ENCODE data around the gene MDM1. TPM values are rescaled to one million over a fixed set of nuclear protein-coding genes. Genes with fewer than 3 reads are reported as not detected.

Gene MDM1
- total and polyA plus RNA-seq, 2 of the 13 experiments (the other 11 are each of a cell fraction or from before 2014, with no cell fraction given) = 4.6 to 15.2 TPM

GRCh38 chr12:68364328-68364727 lies 32.2 kb upstream of the MDM1 start:
- no TSS peak for BruUV-seq (replicated peaks)
- ChIA-PET CTCF (ENCODE audit: low intra/inter-chr PET ratio, low total read pairs) (no interaction called here), POLR2A (interaction anchor here (1.3 kb wide), 1 partner anchor 246 kb away, joined by 4 read pairs; the partner anchor contains the start of gene RAP1B)
- intact Hi-C loops (cut with micrococcal nuclease; ENCODE audit: unreplicated experiment) = loop anchor here (2.0 kb wide), 1 partner anchor 32 kb away; the partner anchor contains the start of gene MDM1
- Histone ChIP-seq H3K9ac (ENCODE audit: insufficient read depth, low read depth, low read length) (no peak overlapping the region; the same call in 1 of the 2 replicates), H3K36me3 (replicated peaks in 1 of 2; ENCODE audit: control insufficient read depth in 1 of 2, insufficient read depth in 2 of 2, low read length in 2 of 2) (no peaks in the 10 kb centered on the region), H3K9me3 (ENCODE audit: low read length) (no peaks in the 10 kb centered on the region), H4K20me1 (ENCODE audit: insufficient read depth, low read length) (no peaks in the 10 kb centered on the region), H3K4me1 (ENCODE audit: insufficient read depth, low read length) (peaks cover 13% of the 10 kb centered on the region; the same call in 1 of the 2 replicates), H3K79me2 (ENCODE audit: insufficient read depth, low read length) (no peaks in the 10 kb centered on the region), H3K27ac (ENCODE audit: extremely low read length, insufficient read depth, low read length) (peak overlapping the region; percentile 57), H3K4me2 (ENCODE audit: low read depth, low read length) (peak overlapping the region; percentile 91), H3K27me3 (ENCODE audit: control insufficient read depth in 1 of 2, insufficient read depth in 2 of 2, low read length in 2 of 2) (no peaks in the 10 kb centered on the region; a peak in 1 of 5 replicates), H3K4me3 (replicated peaks in 1 of 3; ENCODE audit: insufficient read depth in 1 of 3, low read depth in 2 of 3, low read length in 3 of 3) (peak overlapping the region in 2 of 3 experiments; percentile 43 to 78; a peak in 4 of 6 replicates), H2AFZ (ENCODE audit: low read length) (no peak overlapping the region)
- DNase-seq (ENCODE audit: low spot score) (no peak), ATAC-seq (no peak), FAIRE-seq (no peak)
- 1% methylated on average over 3 of the region's 3 CpGs for WGBS (ENCODE audit: low lambda C conversion rate)
- in situ Hi-C loops (cut with HindIII; ENCODE audit: extremely low pct_ligation_motif_present, low pct_unique_long_range_greater_than_20kb) = no loop called here
- no peak for TF ChIP-seq ZNF136 (CRISPR knock-in tag; IDR thresholded peaks at IDR 0.05; ENCODE audit: low read depth)
- TF ChIP-seq ZNF557 (CRISPR knock-in tag; IDR thresholded peaks at IDR 0.05) = no peak

DNA sequence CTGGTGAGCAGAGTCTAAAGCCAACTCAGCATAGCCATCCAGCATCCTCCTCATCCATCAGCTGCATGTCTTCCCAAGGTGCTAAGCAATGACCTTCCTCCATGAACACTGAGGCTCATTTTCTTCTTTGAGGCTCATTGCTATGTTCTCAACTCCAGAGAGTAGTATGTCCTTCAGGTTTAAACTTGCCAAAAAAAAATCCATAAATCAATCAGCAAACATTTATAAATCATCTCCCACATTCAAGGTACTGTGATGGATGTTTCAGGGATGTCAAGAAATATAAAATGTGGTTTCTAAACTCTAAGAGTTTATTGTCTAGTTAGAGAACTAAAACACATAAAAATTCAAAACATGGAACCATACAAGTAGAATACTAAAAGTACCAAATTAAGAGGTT lies 29.8 kb upstream of the MDM1 start:
- POLR2A ChIA-PET = no interaction called here
- peaks cover 19% of the 10 kb centered on the region; the same call in 1 of the 2 replicates for H3K4me1 ChIP-seq (ENCODE audit: insufficient read depth, low read length)
- H3K27ac ChIP-seq (ENCODE audit: extremely low read length, insufficient read depth, low read length) = no peak overlapping the region

More for the DNA sequence above, 29.8 kb upstream of the MDM1 start:
- CTCF ChIA-PET (ENCODE audit: low intra/inter-chr PET ratio, low total read pairs) = no interaction called here
- ATAC-seq (no peak), DNase-seq (ENCODE audit: low spot score) (no peak), FAIRE-seq (no peak)
- H2AFZ ChIP-seq (ENCODE audit: low read length) = no peak overlapping the region
- H3K36me3 ChIP-seq (replicated peaks in 1 of 2; ENCODE audit: control insufficient read depth in 1 of 2, insufficient read depth in 2 of 2, low read length in 2 of 2) = no peaks in the 10 kb centered on the region
- no TSS peak for BruUV-seq (replicated peaks)
- intact Hi-C loops (cut with micrococcal nuclease; ENCODE audit: unreplicated experiment) = no loop called here
- no peaks in the 10 kb centered on the region; a peak in 1 of 5 replicates for H3K27me3 ChIP-seq (ENCODE audit: control insufficient read depth in 1 of 2, insufficient read depth in 2 of 2, low read length in 2 of 2)
- no peaks in the 10 kb centered on the region for H3K9me3 ChIP-seq (ENCODE audit: low read length)
- H3K9ac ChIP-seq (ENCODE audit: insufficient read depth, low read depth, low read length) = no peak overlapping the region
- in situ Hi-C loops (cut with HindIII; ENCODE audit: extremely low pct_ligation_motif_present, low pct_unique_long_range_greater_than_20kb) = no loop called here
- no peaks in the 10 kb centered on the region for H3K79me2 ChIP-seq (ENCODE audit: insufficient read depth, low read length)
- no peaks in the 10 kb centered on the region for H4K20me1 ChIP-seq (ENCODE audit: insufficient read depth, low read length)
- H3K4me3 ChIP-seq (replicated peaks in 1 of 3; ENCODE audit: insufficient read depth in 1 of 3, low read depth in 2 of 3, low read length in 3 of 3) = no peak overlapping the region
- TF ChIP-seq, protein P1, sequence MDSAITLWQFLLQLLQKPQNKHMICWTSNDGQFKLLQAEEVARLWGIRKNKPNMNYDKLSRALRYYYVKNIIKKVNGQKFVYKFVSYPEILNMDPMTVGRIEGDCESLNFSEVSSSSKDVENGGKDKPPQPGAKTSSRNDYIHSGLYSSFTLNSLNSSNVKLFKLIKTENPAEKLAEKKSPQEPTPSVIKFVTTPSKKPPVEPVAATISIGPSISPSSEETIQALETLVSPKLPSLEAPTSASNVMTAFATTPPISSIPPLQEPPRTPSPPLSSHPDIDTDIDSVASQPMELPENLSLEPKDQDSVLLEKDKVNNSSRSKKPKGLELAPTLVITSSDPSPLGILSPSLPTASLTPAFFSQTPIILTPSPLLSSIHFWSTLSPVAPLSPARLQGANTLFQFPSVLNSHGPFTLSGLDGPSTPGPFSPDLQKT (CRISPR knock-in tag; IDR thresholded peaks at IDR 0.05; ENCODE audit: borderline replicate concordance) = no peak
- no peak for TF ChIP-seq ZNF17 (CRISPR knock-in tag; IDR thresholded peaks at IDR 0.05)
- TF ChIP-seq ZNF589 (CRISPR knock-in tag; conservative IDR thresholded peaks at IDR 0.05) = no peak
- TF ChIP-seq, protein P2, sequence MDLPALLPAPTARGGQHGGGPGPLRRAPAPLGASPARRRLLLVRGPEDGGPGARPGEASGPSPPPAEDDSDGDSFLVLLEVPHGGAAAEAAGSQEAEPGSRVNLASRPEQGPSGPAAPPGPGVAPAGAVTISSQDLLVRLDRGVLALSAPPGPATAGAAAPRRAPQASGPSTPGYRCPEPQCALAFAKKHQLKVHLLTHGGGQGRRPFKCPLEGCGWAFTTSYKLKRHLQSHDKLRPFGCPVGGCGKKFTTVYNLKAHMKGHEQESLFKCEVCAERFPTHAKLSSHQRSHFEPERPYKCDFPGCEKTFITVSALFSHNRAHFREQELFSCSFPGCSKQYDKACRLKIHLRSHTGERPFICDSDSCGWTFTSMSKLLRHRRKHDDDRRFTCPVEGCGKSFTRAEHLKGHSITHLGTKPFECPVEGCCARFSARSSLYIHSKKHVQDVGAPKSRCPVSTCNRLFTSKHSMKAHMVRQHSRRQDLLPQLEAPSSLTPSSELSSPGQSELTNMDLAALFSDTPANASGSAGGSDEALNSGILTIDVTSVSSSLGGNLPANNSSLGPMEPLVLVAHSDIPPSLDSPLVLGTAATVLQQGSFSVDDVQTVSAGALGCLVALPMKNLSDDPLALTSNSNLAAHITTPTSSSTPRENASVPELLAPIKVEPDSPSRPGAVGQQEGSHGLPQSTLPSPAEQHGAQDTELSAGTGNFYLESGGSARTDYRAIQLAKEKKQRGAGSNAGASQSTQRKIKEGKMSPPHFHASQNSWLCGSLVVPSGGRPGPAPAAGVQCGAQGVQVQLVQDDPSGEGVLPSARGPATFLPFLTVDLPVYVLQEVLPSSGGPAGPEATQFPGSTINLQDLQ (CRISPR knock-in tag; IDR thresholded peaks at IDR 0.05) = no peak
- H3K4me2 ChIP-seq (ENCODE audit: low read depth, low read length) = no peak overlapping the region
